ENCODE results near the gene TMCO5A.

Gene TMCO5A

GRCh38 chr15:37967788-37968187, 33.3 kb downstream of the TMCO5A start:
- in situ Hi-C loops (cut with MboI; ENCODE audit: low sequenced_read_pairs): no loop called here

GRCh38 chr15:37973856-37974255, 39.4 kb downstream of the TMCO5A start:
- in situ Hi-C loops (cut with MboI; ENCODE audit: low sequenced_read_pairs): no loop called here

DNA sequence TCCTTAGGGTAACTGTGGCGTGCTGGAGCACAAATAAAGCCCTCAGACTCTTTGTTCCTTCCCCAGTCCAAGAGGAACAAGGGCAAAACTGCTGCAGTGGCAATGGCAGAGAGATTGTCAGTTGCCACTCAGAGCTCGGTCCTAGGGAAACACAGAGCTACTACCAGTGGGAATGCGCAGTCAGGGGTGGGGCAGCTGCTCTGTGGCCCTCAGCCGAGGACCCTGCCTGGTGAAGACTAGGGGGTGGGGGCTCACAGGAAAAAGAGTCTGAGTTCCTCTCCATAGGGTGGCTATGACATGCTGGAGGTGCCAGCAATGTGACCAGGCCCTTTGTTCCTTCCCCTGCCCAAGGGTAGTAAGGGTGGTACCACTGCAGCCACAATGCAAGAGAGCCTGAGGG, 43.8 kb downstream of the TMCO5A start:
- in situ Hi-C loops (cut with MboI; ENCODE audit: low sequenced_read_pairs): loop anchor here (25.0 kb wide), 1 partner anchor 709 kb away; no protein-coding TSS in a partner anchor

- in situ Hi-C loops (cut with MboI; ENCODE audit: low sequenced_read_pairs): loop anchor here (25.0 kb wide), 1 partner anchor 707 kb away; no protein-coding TSS in a partner anchor
Observed at GRCh38 chr15:37979671-37980409, 45.4 kb downstream of the TMCO5A start.

GRCh38 chr15:37981201-37981600, 46.8 kb downstream of the TMCO5A start:
- in situ Hi-C loops (cut with MboI; ENCODE audit: low sequenced_read_pairs): loop anchor here (25.0 kb wide), 1 partner anchor 706 kb away; no protein-coding TSS in a partner anchor

DNA sequence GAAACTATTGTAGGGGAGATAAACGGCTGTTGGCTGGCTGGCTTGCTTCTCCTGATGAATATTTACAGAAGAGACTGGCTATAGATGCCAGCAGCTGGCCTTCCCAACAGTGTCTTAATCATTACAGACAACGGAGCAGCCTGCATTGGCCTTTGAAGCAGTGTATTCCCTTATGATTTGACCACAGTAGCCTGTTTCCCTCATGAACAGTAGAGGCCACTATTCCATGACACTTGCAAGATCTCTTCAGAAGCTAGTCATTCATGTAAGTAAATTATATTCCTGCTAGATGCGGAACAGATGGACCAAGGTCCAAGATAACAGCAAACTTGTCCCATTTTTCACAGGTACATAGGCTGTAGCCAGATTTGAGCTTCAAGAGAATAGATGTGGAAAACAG, 47.3 kb downstream of the TMCO5A start:
- in situ Hi-C loops (cut with MboI; ENCODE audit: low sequenced_read_pairs): loop anchor here (25.0 kb wide), 1 partner anchor 706 kb away; no protein-coding TSS in a partner anchor

GRCh38 chr15:37984368-37984767, 49.9 kb downstream of the TMCO5A start:
- in situ Hi-C loops (cut with MboI; ENCODE audit: low sequenced_read_pairs): loop anchor here (25.0 kb wide), 1 partner anchor 703 kb away; no protein-coding TSS in a partner anchor

DNA sequence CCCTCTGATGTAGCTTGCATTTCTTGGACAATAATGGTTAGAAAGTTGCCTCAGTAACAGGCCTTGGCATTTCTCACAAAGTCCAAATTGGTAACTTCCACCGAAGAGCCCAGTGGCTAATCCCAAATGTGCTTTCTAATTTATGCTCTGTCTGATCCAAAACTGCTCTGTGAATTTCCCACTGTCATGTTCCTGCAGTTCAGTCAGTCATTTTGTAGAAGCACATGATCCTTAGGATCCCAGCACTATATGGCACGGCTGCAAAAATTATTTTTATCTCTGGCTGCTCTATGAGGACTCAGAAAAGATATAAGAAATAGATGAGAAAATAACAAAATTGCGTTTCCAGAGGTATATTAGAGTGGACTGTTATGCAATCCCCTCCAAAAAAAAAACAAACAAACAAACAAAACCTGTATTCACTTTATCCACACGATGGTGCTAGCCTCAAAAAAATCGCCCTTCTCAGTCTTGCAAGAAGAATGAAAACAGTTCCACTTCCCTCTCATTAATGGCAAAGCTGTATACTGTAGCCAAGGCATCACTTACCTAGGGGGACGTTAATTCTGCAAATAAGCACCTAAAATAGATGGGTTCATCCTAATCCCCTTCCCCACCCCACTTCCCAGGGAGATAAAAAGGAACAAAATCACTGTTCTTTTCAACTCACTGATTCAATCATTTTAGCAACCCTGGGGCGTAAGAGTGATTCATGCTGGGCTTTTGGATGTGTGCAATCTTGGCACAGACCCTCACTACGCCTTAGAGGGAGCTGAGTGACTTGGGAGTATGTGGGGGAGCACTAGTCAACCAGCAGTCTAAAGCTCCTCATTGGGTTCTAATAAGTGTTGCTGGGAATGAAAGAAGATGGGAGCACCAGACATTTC, 61.3 kb downstream of the TMCO5A start:
- in situ Hi-C loops (cut with MboI; ENCODE audit: low sequenced_read_pairs): loop anchor here (25.0 kb wide), 1 partner anchor 692 kb away; no protein-coding TSS in a partner anchor

Measured in HL-60/S4 (cell line).